8988T (cell line): Measurements from ENCODE around the gene ZNF770.
A peak's percentile ranks its signal among the peaks of the same experiment; 100 is the strongest.
"Not testable (repeated sequence)": the region's sequence is repeated elsewhere in the genome, so short reads cannot be mapped to it uniquely, and the experiment has no call there.

Source experiments
- DNase-seq: peaks from one replicate; pipeline ENCODE4 v3.0.0; 2011

ZNF770 gene

DNA sequence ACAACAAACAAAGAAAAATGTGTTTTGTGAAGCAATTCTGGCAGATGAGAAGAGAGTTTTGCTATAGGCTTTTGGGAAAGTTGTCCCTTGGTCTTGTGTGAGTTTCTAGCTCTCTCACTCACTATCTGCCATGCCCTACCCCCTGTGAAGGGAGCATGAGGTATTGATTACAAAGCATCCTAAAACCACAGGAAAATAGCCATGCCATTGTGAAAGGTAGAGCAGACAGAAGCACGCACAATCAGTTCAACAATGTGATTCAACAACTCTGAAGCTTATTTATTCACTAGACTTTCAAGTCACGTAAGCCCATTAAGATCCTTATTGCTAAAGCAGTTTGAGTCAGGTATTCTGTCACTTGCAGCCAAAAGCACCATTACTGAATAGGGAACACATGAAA is 12.0 kb downstream of the ZNF770 start:
- DNase-seq, result no peak

DNA sequence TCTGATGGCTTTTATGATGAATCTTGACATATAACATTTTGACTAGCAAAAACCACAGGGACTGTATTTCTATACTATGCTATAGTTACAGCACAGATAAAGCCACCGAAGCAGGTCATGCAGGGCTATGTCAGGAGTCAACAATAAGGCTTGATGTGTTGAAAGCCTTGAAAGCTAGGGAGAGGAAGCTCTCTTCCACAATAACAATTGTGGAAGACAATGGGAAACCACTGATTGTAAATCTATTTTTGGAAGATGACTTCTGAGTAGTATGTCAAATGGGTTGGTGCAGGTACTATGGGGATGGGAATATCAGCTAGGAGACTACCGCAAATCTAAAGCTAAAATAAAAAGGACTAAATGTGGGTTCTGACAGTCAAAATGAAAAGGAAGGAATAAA is 14.6 kb downstream of the ZNF770 start:
- no peak for DNase-seq

DNA sequence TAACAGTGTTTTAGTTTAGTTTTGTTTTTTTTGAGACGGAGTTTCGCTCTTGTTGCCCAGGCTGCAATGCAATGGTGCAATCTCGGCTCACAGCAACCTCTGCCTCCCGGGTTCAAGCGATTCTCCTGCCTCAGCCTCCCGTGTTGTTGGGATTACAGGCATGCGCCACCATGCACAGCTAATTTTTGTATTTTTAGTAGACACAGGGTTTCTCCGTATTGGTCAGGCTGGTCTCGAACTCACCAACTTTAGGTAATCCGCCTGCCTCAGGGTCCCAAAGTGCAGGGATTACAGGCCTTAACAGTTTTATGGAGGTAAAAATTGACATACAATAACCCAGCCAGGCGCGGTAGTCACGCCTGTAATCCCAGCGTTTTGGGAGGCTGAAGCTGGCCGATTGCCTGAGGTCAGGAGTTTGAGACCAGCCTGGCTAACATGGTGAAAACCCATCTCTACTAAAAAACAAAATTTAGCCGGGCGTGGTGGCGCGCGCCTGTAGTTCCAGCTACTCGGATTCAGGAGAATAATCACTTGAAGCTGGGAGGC is 17.9 kb downstream of the ZNF770 start:
- DNase-seq, result not testable (repeated sequence)

DNA sequence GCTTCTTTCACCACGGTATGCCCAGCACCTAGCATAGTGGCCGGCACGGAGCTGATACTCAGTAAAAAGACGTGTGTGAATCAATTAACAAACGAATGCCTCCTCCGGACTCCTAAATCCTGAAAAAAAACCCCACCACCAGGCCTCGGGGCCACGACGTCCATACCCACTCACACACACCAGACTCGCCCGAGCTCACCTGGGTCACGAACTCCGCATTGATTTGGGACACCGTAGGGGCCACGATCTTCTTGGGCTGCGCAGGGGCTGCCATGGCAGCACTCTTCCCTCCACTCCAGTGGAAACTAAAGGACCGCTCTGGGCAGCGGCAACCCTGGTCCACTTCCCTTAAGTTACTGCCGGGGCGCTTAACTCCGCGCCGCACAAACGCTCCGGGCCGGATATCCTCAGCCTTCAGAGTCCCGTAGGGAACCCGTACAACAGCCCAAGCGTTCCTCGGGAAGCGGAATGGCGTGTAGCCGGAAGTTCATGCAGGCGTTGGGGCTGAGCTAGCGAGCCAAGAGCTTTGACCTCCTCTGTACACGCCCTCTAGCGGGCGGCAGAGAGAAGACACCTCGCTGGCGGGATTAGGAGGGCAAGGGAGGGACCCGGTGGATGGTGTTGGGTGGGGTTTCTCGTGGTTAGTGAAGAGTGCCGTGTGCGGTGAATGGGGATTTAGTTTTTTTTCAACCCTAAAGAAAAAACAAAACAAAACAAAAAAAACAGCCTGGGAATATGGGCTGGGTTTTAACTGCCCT is 18.6 kb downstream of the ZNF770 start, which contains the start of gene AQR:
Gene AQR (minus strand): TSS at position 403 of the 758 bp plus-strand sequence. CDS start 129 bp downstream, at position 274.
- peak; percentile 61 for DNase-seq

DNA sequence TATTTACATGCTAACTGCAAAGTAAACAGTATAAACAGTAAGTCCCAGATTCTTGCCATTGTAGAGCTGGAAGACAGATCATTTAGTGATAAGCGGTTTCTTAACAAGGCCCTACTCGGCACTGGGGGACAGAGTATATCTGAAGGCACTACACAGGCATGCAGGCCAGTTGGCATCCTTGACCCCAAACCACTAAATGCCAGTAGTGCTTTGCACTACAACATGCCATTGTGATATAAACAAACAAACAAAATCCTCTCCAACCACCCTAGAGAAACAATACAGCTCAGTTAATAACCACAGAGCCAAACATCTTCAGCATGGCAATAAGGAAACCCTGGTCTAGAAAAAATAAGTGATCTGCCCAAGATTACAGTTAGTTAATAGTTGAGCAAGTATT is 23.8 kb downstream of the ZNF770 start:
- no peak for DNase-seq

DNA sequence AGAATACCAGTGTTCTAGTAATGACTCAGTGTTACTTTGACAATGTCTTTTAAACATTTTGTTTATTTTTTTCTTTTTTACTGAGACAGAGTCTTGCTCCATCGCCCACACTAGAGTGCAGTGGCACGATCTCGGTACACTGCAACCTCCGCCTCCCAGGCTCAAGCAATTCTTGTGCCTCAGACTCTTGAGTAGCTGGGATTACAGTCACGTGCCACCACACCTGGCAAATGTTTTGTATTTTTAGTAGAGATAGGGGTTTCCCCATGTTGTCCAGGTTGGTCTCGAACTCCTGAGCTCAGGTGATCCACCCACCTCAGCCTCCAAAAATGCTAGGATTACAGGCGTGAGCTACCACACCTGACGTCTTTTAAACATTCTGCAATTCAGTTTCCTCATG is 34.2 kb downstream of the ZNF770 start:
- no peak for DNase-seq

DNA sequence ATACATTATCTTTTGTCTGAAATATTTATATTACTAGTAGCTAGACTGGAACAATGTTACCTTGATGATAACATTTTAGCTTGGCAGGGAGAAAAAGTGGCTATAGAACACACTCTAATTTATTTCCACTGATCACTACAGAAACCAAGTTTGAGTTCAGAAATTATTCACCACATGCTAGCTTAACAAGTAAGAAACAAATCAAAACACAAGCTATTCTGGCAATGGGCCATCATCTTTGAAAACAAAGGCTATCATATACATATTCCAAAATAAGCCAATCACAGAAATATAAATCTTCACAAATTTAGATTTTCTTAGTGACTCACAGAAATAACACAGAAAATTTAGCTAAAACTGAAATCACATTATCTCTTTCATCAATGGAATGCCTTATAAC is 35.6 kb downstream of the ZNF770 start:
- no peak for DNase-seq

DNA sequence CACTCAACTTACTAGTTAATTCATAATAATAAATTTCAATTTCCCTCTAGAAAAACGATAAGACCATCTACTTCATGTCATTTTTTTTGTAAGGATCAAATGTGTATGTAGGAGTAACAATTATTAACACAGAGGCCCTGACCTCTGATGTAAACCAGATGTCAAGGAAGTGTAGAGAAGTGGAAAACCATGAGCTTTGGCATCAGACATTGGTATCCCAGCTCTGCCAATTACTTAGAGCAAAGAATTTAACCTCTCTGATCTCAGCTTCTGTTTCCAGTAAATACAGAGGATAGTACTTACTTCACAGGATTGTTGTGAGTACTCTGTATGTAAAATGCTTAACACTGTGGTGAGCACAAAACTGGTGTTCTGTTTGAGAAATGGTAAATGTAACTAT is 36.1 kb downstream of the ZNF770 start:
- DNase-seq, result no peak

DNA sequence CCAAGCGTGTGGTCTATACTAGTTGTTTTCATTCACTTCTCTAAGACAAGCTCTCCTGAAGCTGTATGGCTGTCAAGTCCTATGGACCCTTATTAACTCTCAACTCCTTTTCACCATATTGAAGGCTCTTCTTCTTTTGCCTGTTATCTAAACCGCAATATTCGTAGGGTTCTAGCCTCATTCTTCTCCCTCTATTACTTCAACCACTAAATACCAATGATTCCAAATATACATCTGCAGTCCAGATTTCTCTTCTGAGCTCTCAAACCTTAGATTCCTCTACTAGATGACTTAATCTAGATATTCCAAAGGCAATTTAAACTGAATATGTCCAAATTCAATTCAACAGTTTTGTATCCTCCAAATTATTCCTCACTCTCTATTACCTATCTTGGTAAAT is 43.2 kb downstream of the ZNF770 start:
- DNase-seq, result no peak

DNA sequence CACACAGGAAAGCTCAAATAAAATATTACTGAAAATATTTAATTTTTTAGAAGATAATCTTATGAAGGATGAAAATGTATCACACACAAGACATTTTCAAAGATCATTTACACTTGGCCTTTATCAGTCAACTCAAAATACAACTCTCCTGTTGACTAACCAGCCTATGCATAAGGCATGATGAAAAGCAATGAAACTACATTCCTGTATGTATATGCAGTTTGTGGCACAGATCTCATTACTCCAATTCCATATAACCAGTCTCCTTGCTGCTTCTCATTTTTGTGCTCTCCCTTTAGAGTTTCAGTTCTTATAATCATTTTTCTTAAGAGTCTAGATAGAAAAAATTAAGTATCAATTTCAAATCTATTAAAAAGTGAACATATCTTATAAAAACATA is 44.4 kb downstream of the ZNF770 start:
- no peak for DNase-seq

DNA sequence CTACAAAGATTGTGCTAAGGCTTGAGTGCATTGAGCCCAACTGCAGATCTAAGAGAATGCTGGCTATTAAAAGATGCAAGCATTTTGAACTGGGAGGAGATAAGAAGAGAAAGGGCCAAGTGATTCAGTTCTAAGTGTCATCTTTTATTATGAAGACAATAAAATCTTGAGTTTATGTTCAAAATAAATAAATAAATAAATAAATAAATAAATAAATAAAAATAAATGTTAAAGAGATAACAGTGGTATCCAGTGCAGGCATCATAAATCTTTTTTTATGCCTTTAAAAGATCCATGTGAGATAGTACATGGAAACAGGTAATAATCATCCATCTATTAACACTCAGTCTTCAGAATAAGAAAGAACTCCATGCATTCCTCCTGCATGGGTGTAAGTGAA is 44.8 kb downstream of the ZNF770 start:
- DNase-seq, result not testable (repeated sequence)

DNA sequence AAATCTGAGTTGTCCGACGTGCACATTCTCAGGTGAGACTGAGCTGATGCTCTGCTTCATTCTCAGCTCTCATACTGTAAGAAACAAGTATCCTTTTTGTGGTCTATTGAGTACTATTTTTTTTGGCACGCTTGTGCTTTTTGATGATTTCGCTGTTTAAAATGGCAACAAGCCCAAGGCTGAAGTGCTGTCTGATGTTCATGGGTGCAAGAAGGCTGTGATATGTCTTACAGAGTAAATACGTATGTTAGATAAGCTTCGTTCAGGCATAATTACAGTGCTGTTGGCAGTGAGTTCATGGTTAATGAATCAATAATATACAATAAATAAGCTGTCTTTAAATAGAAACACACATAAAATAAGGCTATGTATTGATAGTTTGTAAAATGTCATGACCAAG is 45.7 kb downstream of the ZNF770 start:
- DNase-seq, result no peak

DNA sequence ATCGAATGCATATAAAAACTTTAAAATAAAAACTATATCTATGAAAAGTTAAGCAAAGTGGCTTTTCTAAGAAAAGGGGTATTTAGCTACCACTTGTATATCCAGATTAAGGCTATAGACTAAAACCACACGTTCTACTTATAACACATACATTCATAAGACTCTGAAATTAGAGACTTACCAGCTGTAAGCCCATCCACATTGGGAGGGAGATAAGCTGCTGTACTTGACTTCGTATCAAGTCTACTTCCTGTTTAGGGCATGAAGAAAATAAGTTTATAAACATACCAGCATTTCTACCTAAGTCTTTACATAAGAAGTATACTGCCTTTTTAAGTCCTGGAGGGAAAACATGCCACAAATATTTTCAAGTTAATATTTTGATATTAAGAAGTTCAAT is 46.3 kb downstream of the ZNF770 start:
- DNase-seq, result no peak

DNA sequence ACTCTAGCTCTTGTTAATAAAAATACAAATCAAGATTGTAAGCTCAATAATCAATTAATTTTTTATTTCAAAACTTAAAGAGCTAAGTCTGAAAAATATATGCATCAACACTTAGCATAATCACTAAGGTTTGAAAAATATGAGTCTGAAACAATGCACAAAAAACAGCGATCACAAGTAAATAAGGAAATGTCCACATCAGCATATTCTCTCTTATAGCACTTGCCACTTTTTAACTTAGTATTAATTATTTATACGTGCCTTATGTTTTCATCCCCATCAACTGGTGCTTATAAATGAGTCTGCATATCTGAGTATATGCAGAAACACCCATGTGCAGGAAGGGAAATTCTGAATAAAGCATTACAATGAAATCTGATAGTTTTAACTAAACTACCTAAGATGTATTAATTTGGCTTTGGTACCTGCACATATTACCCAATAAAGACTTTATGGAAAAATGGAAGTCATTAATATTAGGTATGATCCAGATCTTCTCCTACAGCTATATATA is 46.8 kb downstream of the ZNF770 start:
- no peak for DNase-seq

DNA sequence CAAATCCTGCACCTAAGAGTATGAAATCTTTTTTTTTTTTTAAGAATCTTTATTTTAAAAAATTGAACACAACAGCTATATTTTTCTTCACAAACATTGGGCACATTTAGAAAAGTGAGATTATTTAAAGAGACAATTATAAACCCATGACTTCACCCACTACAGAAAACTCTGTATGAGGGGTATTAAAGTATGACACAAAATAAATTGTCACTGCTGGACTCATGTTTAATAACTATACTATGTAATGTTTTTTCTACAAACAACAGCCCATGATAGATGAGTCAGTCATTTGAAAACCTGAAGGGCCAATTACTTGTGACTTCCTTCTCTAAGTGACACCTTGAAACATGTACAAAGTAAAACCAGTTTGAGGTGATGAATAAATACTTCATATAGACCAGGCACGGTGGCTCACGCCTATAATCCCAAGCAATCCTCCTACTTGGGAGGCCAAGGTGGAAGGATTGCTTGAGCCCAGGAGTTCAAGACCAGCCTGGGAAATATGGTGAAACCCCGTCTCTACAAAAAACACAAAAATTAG is 54.6 kb downstream of the ZNF770 start:
- DNase-seq, result no peak

DNA sequence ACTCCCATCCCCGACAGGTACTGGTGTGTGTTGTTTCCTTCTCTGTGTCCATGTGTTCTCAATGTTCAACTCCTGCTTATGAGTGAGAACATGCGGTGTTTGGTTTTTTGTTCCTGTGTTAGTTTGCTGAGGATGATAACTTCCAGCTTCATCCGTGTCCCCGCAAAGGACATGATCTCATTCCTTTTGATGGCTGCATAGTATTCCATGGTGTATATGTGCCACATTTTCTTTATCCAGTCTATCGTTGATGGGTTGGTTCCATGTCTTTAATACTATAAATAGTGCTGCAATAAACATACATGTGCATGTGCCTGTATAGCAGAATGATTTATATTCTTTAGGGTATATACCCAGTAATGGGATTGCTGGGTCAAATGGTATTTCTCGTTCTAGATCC is 59.7 kb downstream of the ZNF770 start:
- DNase-seq, result not testable (repeated sequence)
